Measurements from ENCODE around the gene CCDC70.

DNA sequence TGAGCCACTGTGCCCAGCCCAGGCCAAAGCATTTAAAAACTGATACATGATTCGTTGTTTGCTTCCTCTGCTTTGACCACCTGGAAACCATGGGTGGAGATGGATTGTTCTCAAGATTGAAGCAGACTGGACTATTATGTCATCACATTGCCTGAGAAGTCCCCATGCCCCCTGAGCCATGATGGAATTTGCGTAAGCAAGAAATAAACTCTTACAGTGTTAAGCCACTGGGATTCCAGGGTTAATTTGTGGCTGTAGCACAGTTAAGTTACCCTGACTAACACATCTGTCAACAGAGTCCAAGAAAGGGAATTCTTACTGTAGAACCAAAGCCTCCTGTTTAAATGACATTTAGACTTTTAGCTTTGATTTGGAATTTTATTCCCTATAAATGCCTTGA lies 38.4 kb upstream of the CCDC70 start:
- TF ChIP-seq POLR2A (IDR thresholded peaks at IDR 0.05) (no peak), POLR2AphosphoS5 (IDR thresholded peaks at IDR 0.05) (no peak), EP300 (IDR thresholded peaks at IDR 0.05) (no peak)
- TF ChIP-seq, protein P1, sequence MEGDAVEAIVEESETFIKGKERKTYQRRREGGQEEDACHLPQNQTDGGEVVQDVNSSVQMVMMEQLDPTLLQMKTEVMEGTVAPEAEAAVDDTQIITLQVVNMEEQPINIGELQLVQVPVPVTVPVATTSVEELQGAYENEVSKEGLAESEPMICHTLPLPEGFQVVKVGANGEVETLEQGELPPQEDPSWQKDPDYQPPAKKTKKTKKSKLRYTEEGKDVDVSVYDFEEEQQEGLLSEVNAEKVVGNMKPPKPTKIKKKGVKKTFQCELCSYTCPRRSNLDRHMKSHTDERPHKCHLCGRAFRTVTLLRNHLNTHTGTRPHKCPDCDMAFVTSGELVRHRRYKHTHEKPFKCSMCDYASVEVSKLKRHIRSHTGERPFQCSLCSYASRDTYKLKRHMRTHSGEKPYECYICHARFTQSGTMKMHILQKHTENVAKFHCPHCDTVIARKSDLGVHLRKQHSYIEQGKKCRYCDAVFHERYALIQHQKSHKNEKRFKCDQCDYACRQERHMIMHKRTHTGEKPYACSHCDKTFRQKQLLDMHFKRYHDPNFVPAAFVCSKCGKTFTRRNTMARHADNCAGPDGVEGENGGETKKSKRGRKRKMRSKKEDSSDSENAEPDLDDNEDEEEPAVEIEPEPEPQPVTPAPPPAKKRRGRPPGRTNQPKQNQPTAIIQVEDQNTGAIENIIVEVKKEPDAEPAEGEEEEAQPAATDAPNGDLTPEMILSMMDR (IDR thresholded peaks at IDR 0.05): no peak
